ENCODE data around the gene ZMPSTE24.

- TF ChIP-seq CTCF (IDR thresholded peaks at IDR 0.05) (no peak), POLR2A (IDR thresholded peaks at IDR 0.05) (no peak)
Observed at GRCh38 chr1:40241362-40241761, 16.7 kb upstream of the ZMPSTE24 start.

All from adrenal gland (tissue), 5 donors.